HepG2 (cell line): ENCODE results near the gene PPFIA3.

Experiments used
- CEBPB ChIP-seq: IDR thresholded peaks from 2 replicates; pipeline ENCODE4 v1.6.1; 2011; ENCODE audit warnings: low read depth, low read length, improper control_type of control experiment, borderline replicate concordance
- CHCHD3 ChIP-seq: sonication (generic); formaldehyde crosslinking; IDR thresholded peaks from 2 replicates; pipeline ENCODE4 v1.8.0; 2022; ENCODE audit warnings: mild to moderate bottlenecking, missing genetic modification reagents, moderate library complexity
- MEIS1 ChIP-seq: sonication (generic); formaldehyde crosslinking; IDR thresholded peaks from 2 replicates; pipeline ENCODE4 v1.9.0; 2021; ENCODE audit warnings: mild to moderate bottlenecking, missing genetic modification reagents, moderate library complexity, borderline replicate concordance
- POLR2A ChIP-seq, 2 experiments: IDR thresholded peaks; 2 replicates each; pipeline ENCODE4 v1.6.1; 2011; ENCODE audit warnings: low read depth in 2 of 2, low read length in 2 of 2, mild to moderate bottlenecking in 1 of 2, moderate library complexity in 1 of 2; ENCODE audit not compliant: insufficient read depth in 1 of 2
- RELA ChIP-seq: sonication (generic); formaldehyde crosslinking; IDR thresholded peaks from 2 replicates; pipeline ENCODE4 v1.4.0; 2020; ENCODE audit warnings: missing genetic modification reagents
- SRF ChIP-seq: IDR thresholded peaks from 2 replicates; pipeline ENCODE4 v1.6.1; 2011; ENCODE audit warnings: mild to moderate bottlenecking, low read depth, low read length, moderate library complexity
- TAF1 ChIP-seq: sonication (generic); formaldehyde crosslinking; IDR thresholded peaks from 2 replicates; pipeline ENCODE4 v1.4.0; 2020; ENCODE audit warnings: missing genetic modification reagents
- THAP7 ChIP-seq: sonication (generic); formaldehyde crosslinking; IDR thresholded peaks from 2 replicates; pipeline ENCODE4 v1.8.1; 2023; ENCODE audit warnings: mild to moderate bottlenecking, missing genetic modification reagents
- ZNF646 ChIP-seq: sonication (generic); formaldehyde crosslinking; IDR thresholded peaks from 2 replicates; pipeline ENCODE4 v1.9.0; 2021; ENCODE audit warnings: mild to moderate bottlenecking, missing genetic modification reagents
- ZNF772 ChIP-seq: sonication (generic); formaldehyde crosslinking; IDR thresholded peaks from 2 replicates; pipeline ENCODE4 v1.5.0; 2020; ENCODE audit warnings: mild to moderate bottlenecking, missing genetic modification reagents
- TF ChIP-seq, protein P1 (sequence below): sonication (generic); formaldehyde crosslinking; IDR thresholded peaks from 2 replicates; pipeline ENCODE4 v1.5.0; 2020; ENCODE audit warnings: mild to moderate bottlenecking, missing genetic modification reagents, moderate library complexity
- TF ChIP-seq, protein P2 (sequence below): sonication (generic); formaldehyde crosslinking; IDR thresholded peaks from 2 replicates; pipeline ENCODE4 v1.4.0; 2020; ENCODE audit warnings: missing genetic modification reagents

GRCh38 chr19:49081273-49081672 lies 38.1 kb upstream of the PPFIA3 start:
- no peak for TF ChIP-seq TAF1 (CRISPR knock-in tag)
- no peak for TF ChIP-seq THAP7 (CRISPR knock-in tag)
- TF ChIP-seq POLR2A (IDR thresholded peaks at IDR 0.05; ENCODE audit: insufficient read depth in 1 of 2, low read depth in 2 of 2, low read length in 2 of 2) = no peak
- TF ChIP-seq ZNF772 (CRISPR knock-in tag) = no peak
- TF ChIP-seq CHCHD3 (CRISPR knock-in tag) = no peak
- TF ChIP-seq ZNF646 (CRISPR knock-in tag) = no peak
- 0 out of 2 replicates have a peak, but pooled peaks have one; percentile 42 for TF ChIP-seq CEBPB
- no peak for TF ChIP-seq SRF
- no peak for TF ChIP-seq RELA
- TF ChIP-seq, protein P1, sequence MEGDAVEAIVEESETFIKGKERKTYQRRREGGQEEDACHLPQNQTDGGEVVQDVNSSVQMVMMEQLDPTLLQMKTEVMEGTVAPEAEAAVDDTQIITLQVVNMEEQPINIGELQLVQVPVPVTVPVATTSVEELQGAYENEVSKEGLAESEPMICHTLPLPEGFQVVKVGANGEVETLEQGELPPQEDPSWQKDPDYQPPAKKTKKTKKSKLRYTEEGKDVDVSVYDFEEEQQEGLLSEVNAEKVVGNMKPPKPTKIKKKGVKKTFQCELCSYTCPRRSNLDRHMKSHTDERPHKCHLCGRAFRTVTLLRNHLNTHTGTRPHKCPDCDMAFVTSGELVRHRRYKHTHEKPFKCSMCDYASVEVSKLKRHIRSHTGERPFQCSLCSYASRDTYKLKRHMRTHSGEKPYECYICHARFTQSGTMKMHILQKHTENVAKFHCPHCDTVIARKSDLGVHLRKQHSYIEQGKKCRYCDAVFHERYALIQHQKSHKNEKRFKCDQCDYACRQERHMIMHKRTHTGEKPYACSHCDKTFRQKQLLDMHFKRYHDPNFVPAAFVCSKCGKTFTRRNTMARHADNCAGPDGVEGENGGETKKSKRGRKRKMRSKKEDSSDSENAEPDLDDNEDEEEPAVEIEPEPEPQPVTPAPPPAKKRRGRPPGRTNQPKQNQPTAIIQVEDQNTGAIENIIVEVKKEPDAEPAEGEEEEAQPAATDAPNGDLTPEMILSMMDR (CRISPR knock-in tag) = no peak
- TF ChIP-seq, protein P2, sequence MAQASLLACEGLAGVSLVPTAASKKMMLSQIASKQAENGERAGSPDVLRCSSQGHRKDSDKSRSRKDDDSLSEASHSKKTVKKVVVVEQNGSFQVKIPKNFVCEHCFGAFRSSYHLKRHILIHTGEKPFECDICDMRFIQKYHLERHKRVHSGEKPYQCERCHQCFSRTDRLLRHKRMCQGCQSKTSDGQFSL = no peak
- no peak for TF ChIP-seq MEIS1 (CRISPR knock-in tag)
